GM21717 (cell line): Measurements from ENCODE around the gene ADGRB3.
"Not testable (repeated sequence)": the region's sequence is repeated elsewhere in the genome, so short reads cannot be mapped to it uniquely, and the experiment has no call there.

ENCODE experiments used
- ATAC-seq: cut with Tn5 transposase; IDR thresholded peaks from one replicate; pipeline ENCODE4 v1.9.1; 2021; ENCODE audit warnings: mild to moderate bottlenecking, moderate library complexity; ENCODE audit not compliant: unreplicated experiment

Gene ADGRB3

DNA sequence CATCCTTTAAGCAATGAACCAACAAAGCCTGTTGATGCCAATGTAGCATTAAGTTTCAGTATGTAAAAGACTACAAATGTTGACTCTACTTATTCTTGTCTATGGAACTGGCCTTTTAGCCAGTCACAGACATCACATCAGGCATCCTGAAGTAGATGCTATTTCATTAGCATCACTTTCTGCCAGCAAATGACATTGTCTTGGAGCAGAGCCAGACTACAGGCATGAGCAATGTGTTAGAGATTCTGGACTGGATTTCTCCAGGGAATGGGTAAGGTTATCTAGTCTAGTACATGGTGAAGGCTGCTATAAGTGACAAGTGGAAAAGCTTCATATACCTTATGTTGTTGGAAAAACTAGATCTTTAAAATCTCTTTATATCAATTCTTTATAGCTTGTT lies 142.9 kb downstream of the ADGRB3 start:
- no peak for ATAC-seq

DNA sequence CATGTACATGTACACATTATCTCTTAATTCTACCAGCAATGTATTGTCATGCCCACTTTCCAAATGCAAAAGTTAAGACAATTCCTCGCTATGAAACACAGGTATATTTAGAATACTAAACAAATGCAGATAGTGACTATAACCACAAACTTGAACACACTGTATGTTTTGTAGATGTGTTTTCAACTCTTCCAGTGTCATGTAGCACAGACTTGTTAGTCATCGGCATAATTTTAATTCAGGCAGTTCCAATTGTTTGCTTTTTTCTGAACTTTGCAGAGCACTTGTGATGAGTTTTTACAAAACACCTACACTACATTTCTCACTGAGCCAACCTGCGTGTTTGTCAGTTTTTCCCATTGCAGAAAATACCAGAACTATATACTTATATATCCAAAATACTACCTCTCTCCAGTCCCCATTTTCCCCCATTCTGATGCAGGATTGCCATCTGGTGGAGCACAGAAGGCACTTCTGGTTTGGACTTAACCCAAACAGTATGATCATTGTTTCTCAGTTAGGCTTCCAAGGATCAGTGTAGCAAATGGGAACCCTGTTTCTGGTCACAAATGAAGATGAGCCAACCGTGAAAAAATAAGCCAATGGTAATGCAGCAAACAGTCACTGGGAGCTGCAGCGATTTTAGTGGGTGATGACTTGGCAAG lies 143.4 kb downstream of the ADGRB3 start:
- no peak for ATAC-seq

DNA sequence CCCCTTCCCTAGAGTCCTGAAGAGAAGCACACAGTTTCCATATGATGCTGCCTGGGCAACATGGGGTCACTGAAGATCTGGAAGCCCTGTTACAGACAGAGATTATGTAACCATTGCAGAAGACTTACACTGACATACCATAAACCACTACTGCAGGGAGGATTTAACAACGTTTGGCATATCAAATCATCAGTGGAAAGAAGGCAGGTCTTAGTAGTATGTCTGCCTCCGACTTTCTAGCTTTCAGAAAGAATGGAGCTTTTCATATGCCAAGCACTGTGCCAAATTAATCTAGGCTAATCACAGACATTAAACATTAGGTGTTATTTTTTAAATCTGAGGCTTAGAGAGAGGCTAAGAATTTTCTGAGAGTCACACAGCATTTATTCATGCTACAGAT lies 144.3 kb downstream of the ADGRB3 start:
- no peak for ATAC-seq

- ATAC-seq: not testable (repeated sequence)
These were observed 155.0 kb downstream of the ADGRB3 start for GRCh38 chr6:68790128-68790527.

DNA sequence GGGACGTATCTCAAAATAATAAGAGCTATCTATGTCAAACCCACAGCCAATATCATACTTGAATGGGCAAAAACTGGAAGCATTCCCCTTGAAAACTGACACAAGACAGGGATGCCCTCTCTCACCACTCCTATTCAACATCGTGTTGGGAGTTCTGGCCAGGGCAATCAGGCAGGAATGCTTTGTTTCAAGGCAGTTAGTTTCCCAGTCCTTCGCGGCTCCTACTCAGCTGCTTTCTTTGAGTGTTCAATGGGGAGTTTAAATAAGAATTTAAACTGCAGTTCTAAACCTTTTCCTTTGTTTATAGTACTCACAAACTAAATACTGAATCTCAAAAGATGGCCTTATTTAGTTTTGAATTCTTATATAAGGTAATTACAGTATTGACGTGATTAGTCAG lies 179.9 kb downstream of the ADGRB3 start:
- ATAC-seq: not testable (repeated sequence)

GRCh38 chr6:68826501-68826900 lies 191.4 kb downstream of the ADGRB3 start:
- no peak for ATAC-seq

- ATAC-seq: no peak
These were observed 199.5 kb downstream of the ADGRB3 start for GRCh38 chr6:68834551-68834950.

GRCh38 chr6:68838571-68838970 lies 203.5 kb downstream of the ADGRB3 start:
- no peak for ATAC-seq

GRCh38 chr6:68852791-68853190 lies 217.7 kb downstream of the ADGRB3 start:
- no peak for ATAC-seq

DNA sequence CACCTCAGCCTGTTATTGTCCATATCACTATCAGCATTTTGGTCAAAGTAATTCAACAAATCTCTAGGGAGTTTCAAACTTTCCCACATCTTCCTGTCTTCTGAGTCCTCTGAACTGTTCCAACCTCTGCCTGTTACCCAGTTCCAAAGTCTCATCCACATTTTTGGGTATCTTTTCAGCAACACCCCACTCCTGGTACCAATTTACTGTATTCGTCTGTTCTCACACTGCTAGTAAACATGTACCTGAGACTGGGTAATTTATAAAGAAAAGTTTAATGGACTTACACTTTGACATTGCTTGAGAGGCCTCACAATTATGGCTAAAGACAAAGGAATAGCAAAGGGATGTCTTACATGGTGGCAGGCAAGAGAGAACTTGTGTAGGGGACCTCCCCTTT lies 224.2 kb downstream of the ADGRB3 start:
- no peak for ATAC-seq

DNA sequence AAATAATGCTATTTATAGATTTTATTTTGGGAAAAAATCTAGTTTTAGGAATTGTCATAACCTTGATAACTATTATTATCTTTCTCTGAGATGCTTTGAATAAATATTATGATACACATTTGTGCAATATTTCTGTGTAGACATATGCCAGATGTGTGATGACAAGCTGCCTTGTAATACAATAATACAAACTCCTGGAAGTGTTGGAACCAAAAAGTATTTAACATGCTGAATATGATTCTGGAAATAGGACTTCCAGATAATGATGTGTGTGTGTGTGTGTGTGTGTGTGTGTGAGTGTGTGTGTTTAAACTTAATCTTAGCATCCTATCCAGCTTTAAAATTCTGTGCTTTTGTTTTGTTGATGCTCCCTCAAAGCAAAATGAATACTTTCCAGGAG lies 233.6 kb downstream of the ADGRB3 start:
- ATAC-seq: no peak

- ATAC-seq: no peak
These were observed 238.2 kb downstream of the ADGRB3 start for GRCh38 chr6:68873236-68873635.

- no peak for ATAC-seq
These were observed 239.7 kb downstream of the ADGRB3 start for GRCh38 chr6:68874747-68875146.

DNA sequence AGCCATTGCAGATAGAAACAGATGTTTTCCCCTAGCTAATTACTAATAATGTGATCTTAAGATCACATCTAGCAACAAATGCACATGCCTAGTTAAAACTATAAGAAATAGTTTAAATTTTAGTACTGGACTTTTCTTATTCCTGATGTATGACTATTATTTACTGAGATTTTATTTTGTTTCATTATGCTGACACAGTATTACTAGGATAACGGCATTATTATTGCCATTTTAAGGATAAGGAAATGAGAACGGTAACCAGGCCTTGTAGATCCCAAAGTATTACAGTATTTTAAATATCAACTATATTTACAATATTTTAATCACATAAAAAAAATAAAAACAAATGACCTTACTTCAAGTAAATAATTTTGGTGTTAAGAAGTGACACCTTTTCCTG lies 240.3 kb downstream of the ADGRB3 start:
- no peak for ATAC-seq

DNA sequence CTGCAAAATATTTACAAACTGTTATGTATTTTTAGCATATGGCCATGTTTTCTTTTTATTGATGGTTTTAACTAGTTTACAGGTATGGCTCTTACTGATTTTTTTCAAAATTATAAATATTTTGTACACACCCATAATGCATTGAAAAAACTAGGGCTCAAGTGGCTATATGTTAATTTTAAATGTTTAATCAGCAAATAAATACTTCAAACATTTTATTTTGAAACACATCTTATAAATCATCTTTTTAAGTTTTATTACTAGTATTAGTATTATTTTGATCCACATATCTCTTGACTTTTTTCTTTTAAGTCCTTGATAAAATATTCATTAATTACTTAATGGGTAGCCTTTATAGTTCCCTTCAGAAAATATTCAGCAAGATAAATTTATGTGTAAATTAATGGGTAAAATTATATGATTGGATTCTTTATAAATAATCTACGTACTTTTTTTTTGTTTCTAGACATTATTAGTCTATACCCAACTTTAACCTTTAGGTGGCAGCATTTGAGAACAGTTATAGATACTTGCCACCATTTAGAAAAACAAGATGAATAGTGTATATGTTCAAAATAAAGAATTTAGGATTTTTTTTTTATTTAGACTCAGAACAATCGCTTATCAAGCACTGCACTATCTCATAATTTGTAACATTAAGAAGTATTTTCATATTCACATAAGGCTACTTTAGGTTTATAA lies 241.9 kb downstream of the ADGRB3 start:
- peak; percentile 61 for ATAC-seq

GRCh38 chr6:68880050-68880813 lies 245.2 kb downstream of the ADGRB3 start:
- ATAC-seq: no peak

DNA sequence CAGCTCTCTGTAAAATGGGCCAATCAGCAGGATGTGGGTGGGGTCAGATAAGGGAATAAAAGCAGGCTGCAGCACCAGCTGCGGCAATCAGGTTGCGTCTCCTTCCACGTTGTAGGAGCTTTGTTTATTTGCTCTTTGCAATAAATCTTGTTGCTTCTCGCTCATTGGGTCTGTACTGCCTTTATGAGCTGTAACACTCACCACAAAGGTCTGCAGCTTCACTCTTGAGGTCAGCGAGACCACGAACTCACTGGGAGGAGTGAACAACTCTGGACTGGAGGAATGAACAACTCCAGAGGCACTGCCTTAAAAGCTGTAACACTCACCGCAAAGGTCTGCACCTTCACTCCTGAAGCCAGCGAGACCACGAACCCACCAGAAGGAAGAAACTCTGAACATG lies 248.2 kb downstream of the ADGRB3 start:
- ATAC-seq: not testable (repeated sequence)

GRCh38 chr6:68891419-68891818 lies 256.3 kb downstream of the ADGRB3 start:
- ATAC-seq: no peak

GRCh38 chr6:68892452-68892851 lies 257.4 kb downstream of the ADGRB3 start:
- ATAC-seq: no peak

DNA sequence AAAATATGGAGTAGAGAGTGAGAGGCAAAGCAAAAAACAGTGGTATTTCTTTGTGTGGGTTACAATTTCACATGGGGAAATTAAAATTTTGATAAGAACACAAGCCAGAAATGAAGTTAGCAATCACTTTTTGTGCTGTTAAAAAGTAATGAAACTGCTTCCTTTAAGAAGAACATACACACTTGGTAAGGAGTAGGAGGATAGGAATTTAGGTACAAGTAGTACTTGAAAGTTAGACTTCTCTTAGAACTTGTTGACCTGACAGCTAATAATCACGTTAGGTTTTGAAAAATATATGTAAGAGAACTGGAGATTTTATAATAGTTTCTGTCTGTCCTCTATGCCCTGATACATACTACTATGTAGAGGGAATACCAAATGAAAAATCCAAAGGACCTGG lies 260.8 kb downstream of the ADGRB3 start:
- ATAC-seq: no peak

DNA sequence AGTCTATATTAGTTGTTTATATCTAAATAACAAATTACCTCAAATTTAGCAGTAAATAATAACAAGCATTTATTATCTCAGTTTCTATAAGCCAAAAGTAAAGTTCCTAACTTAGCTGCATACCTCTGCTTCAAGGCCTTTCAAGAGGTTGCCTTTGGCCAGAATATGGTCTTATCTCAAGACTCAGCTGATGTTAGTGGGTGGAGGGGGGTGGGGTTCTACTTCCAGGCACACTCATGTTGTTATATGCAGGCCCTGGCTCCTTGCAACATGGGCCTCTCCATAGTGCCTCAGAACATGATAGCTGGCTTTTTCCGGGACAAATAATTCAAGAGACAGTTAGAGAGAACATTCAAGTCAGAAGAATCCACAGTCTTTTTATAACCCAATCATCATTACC lies 266.0 kb downstream of the ADGRB3 start:
- no peak for ATAC-seq

DNA sequence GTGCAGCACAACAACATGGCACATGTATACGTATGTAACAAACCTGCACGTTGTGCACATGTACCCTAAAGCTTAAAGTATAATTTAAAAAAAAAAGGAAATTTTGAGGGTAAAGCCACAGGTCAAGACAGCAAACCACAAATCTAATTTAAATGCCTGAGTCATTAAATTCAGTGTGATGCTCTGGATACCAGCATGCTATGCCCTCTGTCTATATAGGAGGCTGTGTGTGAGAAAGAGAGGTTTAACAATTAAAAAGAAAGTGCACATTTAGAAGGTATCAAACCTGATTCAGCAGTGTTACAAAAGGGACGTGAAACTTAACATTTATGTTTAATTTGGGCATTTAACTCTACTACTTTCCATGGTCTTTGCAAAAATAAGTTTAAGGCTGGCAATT lies 276.3 kb downstream of the ADGRB3 start:
- no peak for ATAC-seq
